HUES6 (cell line): ENCODE data around the gene AMBP.

Experiments
- H3K27ac ChIP-seq: 2 replicates; pipeline ENCODE4 v1.7.0; 2013; ENCODE audit warnings: low read depth, mild to moderate bottlenecking, low read length, inconsistent platforms
- H3K27me3 ChIP-seq: 2 replicates; pipeline ENCODE4 v1.6.1; 2013; ENCODE audit warnings: low read length; ENCODE audit not compliant: control insufficient read depth, insufficient read depth
- H3K36me3 ChIP-seq: 2 replicates; pipeline ENCODE4 v1.6.1; 2013; ENCODE audit warnings: low read length; ENCODE audit not compliant: control insufficient read depth, insufficient read depth
- H3K4me1 ChIP-seq: 2 replicates; pipeline ENCODE4 v1.6.1; 2013; ENCODE audit warnings: low read length; ENCODE audit not compliant: control insufficient read depth, insufficient read depth
- H3K4me3 ChIP-seq: 2 replicates; pipeline ENCODE4 v1.5.1; 2013; ENCODE audit warnings: low read depth, low read length
- H3K9ac ChIP-seq: one replicate; pipeline ENCODE4 v1.6.1; 2013; ENCODE audit warnings: mild to moderate bottlenecking, low read length
- H3K9me3 ChIP-seq: 2 replicates; pipeline ENCODE4 v1.6.1; 2013; ENCODE audit warnings: low read depth, low read length; ENCODE audit not compliant: control insufficient read depth, insufficient read depth

The AMBP gene

DNA sequence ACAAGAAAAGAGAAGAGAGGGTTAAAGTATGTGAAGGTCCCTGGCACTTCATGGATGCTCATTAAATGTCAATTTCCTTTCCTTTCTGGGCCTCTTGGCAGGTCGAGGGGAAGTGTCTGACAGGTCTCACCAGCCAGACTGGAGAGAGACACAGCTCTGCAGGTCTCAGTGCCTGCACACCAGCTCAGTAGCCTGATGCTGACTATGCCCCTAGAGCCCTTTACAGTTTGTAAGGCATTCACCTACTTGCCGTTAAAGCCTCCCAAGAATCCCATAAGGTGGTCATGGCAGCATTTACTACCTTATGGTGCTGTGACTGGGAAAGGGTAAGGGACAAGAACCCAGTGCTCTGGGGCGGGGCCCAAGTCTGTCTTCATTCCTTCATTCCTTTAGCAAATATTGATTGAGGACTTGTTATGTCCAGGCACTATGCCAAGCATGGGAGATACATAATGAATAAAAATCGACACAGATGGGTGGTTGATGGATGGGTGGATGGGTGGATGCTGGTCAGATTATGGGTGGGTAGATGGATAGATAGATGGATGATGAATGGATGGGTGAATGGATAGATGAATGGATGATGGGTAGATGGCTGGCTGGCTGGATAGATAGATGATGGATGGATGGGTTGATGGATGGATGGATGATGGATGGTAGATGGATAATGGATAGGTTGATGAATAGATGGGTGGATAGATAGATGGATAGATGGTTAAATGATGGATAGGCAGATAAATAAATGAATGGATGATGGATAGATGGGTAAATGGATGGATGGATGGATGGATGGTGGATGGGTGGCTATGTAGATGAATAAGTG is 42.3 kb upstream of the AMBP start:
- 0 out of 2 replicates have a peak, but pooled peaks cover 2% of the 10 kb centered on the region for H3K27me3 ChIP-seq
- no peaks in the 10 kb centered on the region for H3K36me3 ChIP-seq
- peaks cover 19% of the 10 kb centered on the region; the same call in 1 of the 2 replicates for H3K4me1 ChIP-seq
- no peak overlapping the region for H3K9ac ChIP-seq
- H3K4me3 ChIP-seq, result no peak overlapping the region
- H3K27ac ChIP-seq, result no peak overlapping the region
- no peaks in the 10 kb centered on the region for H3K9me3 ChIP-seq

DNA sequence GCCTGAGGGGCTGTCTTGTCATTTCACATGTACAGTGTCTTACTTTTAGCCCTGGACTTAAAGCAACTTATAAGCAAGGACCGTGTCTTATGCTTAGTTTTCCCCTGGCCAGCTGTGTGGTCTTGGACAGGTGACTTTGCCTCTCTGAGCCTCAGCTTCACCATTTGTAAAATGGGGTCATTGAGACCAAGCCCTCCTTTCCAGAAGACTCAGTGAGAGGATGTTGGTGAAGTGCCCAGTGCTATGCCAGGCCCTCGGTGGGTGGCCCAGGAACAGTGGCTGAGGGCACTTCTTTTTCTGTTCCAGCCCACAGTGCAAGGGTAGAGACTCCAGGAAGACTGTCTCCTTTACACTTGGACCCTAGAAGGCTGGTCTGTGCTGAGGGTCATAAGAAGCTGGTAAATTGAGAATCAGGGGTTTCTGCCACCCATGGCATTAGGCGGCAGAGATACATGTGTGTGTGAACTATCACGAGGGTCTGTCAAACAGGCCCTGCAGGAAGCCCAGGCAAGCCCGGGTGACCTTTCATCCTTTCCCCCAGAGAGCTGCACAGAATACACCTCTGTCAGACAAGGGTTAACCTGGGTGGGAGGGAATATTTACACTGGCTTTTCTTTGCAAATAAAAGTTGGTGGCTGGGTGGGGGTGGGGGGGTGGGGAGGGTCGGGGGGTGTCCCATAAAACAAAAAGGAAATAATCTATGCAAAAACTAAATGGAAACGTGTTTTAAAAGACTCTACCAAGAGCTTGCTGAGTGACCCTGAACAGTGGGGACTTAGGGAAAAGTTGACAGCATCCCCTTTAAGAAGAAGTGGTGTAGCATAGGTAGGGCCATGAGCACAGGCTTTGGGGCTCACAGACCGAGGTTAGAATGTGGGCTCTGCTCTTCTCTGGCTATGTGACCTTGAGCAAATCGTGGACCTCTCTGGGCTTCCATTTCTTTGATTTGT is 41.4 kb upstream of the AMBP start:
- H3K9ac ChIP-seq, result no peak overlapping the region
- peaks cover 15% of the 10 kb centered on the region; the same call in 1 of the 2 replicates for H3K4me1 ChIP-seq
- H3K27me3 ChIP-seq, result 0 out of 2 replicates have a peak, but pooled peaks cover 4% of the 10 kb centered on the region
- H3K4me3 ChIP-seq, result no peak overlapping the region
- no peaks in the 10 kb centered on the region for H3K36me3 ChIP-seq
- H3K27ac ChIP-seq, result no peak overlapping the region
- H3K9me3 ChIP-seq, result no peaks in the 10 kb centered on the region

DNA sequence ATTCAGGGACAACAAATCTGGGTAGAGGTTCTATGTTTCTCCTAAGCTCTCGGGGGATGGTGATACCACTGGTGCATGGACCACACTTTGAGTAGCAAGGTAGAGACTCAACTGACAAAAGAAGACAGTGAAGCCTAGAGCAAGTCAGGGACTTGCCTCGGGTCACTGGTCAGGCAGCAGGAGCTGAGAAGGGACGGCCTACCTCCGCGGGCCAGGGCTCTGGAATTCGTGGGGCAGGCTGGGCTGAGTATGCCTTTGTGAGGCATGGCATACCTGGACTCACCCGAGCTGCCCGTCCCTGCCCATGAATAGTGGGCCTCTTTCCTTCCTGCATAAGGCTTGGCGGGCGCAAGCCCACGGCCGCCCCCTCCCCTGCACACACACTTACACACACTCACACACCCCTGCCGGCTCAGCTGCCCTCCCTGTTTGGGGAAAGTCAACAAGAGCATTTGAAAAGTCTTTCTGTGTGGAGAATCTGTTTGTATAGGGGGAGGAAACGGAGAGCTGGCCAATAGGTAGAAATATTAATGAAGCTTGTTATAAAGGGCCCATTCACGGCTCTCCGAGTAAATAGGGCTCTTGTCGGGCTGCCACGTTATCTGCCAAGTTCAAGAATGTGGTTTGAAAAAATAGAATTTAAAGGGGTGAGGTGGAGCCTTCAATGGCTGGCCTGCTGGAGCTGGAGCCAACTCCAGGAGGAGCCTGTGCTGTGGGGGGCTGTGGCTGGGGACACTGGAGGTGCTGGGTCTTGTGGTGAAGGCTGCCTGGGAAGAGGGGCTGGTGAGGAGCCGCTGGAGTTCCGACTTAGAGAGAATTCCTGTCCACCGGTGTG is 40.1 kb upstream of the AMBP start:
- Histone ChIP-seq H3K36me3 (no peaks in the 10 kb centered on the region), H3K27ac (no peak overlapping the region), H3K9me3 (no peaks in the 10 kb centered on the region), H3K9ac (no peak overlapping the region), H3K27me3 (peaks cover 12% of the 10 kb centered on the region), H3K4me3 (no peak overlapping the region), H3K4me1 (peaks cover 15% of the 10 kb centered on the region; the same call in 1 of the 2 replicates)

DNA sequence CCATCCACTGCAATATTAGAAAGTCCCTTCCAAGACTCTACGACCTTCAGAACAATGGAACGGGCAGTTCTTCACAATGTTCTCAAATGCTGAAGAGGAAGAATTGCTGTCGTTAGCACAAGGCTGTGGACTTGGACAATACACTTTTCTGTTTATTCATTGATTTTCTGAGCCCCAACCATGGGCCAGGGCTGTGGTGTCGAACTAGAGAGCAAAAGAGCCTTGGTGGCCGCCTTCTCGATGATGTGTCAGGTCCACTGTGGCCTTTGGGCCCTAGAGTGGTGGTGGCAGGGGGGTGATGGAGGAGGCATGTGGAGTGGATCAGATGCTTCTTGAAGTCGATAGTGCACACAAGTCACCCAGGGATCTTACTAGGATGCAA is 39.5 kb upstream of the AMBP start:
- Histone ChIP-seq H3K9me3 (no peaks in the 10 kb centered on the region), H3K36me3 (no peaks in the 10 kb centered on the region), H3K27me3 (peaks cover 18% of the 10 kb centered on the region), H3K9ac (no peak overlapping the region), H3K4me3 (no peak overlapping the region), H3K27ac (no peak overlapping the region), H3K4me1 (peaks cover 15% of the 10 kb centered on the region; the same call in 1 of the 2 replicates)

DNA sequence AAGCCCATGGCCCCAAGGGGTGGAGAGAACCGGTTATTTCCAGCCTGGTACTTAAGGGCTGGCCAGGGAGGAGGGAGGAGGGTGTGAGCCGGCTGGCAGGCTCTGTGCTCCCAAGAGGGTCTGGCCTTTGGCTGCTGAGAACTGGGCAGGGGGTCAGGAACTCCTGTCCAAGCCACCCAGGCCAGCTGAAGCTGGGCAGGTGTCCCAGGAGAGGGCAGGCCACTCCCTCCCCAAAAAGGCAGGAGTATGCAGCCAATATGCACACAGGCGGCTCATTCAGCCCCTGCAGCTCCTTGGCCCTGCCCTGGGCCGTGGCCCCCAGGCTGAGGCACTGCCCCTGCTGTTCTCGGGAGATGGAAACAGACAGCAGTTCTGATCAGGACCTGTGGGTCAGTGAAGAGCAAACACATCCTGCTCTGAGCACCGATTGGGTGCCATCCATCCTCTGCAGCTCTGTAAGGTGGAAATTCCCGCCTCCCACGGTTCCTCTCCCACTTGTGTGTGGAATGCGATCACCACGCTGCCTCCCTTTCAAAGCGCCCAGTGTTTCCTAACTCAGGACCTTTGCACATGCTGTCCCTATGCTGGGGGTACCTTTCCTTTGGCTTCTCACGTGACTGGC is 38.1 kb upstream of the AMBP start:
- H3K9me3 ChIP-seq, result no peaks in the 10 kb centered on the region
- H3K9ac ChIP-seq, result no peak overlapping the region
- H3K27me3 ChIP-seq, result peaks cover 19% of the 10 kb centered on the region
- H3K4me1 ChIP-seq, result peaks cover 15% of the 10 kb centered on the region; the same call in 1 of the 2 replicates
- H3K36me3 ChIP-seq, result no peaks in the 10 kb centered on the region
- no peak overlapping the region for H3K27ac ChIP-seq
- no peak overlapping the region for H3K4me3 ChIP-seq

DNA sequence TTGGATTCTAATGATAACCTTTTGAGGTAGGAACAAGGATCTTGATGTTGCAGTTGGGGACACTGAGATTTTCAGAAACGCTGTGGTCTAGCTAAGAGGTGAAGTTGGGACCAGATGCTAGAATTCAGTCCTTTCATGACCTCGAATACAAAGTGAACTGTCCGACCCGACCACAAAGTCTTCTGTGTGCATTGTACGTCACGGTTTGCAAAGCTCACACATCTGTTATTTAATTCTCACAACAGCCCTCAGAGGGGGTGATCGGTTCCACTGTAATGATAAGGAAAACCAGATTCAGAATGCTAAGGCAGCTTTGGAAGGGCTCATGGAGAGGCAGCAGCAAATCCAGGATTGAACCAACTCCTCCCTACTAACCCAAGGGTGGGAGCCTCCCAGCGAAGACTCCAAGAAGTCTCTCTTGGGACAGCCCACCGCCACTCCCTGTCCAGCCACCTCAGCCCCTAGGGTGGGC is 37.6 kb upstream of the AMBP start:
- no peaks in the 10 kb centered on the region for H3K9me3 ChIP-seq
- no peak overlapping the region for H3K9ac ChIP-seq
- no peaks in the 10 kb centered on the region for H3K36me3 ChIP-seq
- H3K4me3 ChIP-seq, result no peak overlapping the region
- no peak overlapping the region for H3K27ac ChIP-seq
- H3K27me3 ChIP-seq, result peaks cover 21% of the 10 kb centered on the region
- peaks cover 15% of the 10 kb centered on the region; the same call in 1 of the 2 replicates for H3K4me1 ChIP-seq

DNA sequence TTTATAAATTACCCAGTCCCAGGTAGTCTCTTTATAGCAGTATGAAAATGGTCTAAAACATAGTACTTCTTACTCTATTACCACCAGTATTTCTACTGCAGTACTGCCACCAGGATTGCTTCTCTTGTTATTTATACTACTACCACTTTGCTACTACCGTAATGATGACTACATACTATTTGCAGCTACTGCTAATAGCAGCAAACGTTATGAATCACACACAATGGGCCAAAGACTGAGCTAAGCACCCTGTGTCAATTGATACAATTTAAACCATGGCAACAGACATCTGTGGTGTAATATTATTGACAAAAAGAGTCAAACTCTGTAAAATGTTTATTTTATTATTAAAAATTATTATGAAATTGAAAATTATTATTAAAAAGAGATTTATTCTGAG is 36.3 kb upstream of the AMBP start:
- peaks cover 15% of the 10 kb centered on the region; the same call in 1 of the 2 replicates for H3K4me1 ChIP-seq
- no peaks in the 10 kb centered on the region for H3K9me3 ChIP-seq
- no peak overlapping the region for H3K9ac ChIP-seq
- no peak overlapping the region for H3K27ac ChIP-seq
- no peaks in the 10 kb centered on the region for H3K36me3 ChIP-seq
- H3K27me3 ChIP-seq, result peaks cover 24% of the 10 kb centered on the region
- H3K4me3 ChIP-seq, result no peak overlapping the region

DNA sequence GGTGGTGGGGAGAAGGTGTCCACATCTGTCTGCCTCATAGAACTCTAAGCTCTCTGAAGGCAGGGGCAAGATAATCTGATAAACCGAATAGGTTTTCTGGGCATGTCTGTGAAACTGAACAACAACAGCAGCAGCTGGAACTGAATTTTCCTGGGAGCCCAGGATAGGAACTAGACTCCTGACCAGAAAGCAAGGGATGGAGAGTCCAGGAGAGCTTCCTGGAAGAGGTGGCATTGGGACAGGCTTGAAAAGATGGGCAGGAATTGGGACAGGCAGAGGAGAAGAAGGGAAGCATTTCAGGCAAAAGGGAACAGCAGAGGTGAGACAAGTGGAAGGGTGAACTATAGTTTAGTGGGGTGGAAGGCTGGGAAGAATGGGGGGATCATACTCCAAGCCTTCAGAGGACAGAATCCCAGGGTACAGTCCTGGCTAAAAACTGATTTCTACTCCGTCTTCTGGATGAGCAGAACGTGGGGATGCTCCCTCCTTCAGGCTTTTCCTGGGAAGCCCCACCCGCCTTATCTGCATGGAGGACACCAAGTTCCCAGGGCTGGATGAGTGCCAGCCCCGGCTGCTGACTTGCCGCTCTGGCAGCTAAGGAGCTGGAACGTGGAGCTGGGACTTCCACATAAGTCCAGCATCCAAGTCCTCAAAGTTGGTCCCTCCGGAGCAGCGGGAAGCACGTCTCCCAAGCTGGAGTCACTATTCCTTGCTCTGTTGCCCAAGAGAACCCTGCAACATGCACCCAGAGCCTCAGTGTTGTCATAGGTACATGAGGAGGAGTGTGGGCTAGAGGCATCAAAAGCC is 34.9 kb upstream of the AMBP start:
- no peak overlapping the region for H3K27ac ChIP-seq
- no peak overlapping the region for H3K4me3 ChIP-seq
- no peaks in the 10 kb centered on the region for H3K36me3 ChIP-seq
- no peak overlapping the region for H3K9ac ChIP-seq
- no peaks in the 10 kb centered on the region for H3K9me3 ChIP-seq
- peaks cover 18% of the 10 kb centered on the region for H3K4me1 ChIP-seq
- peaks cover 37% of the 10 kb centered on the region for H3K27me3 ChIP-seq

DNA sequence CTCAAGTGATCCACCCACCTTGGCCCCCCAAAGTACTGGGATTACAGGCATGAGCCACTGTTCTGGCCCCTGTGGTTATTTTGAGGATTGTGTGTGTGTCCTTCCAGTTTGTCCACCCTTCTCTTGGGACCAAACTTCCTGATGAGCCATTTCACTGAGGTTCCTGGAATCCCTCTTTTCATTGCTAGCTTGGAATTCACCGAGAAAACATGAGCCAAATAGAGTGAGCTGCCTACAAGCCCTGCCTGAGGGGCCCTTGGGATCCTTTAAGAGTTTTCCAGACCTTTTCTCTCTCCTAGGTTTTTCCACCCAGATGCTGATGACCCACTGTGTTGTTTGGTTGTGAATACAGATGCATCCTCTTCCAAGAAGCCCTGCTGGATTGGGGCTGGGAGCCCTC is 34.2 kb upstream of the AMBP start:
- H3K36me3 ChIP-seq, result no peaks in the 10 kb centered on the region
- peaks cover 37% of the 10 kb centered on the region for H3K27me3 ChIP-seq
- H3K9ac ChIP-seq, result no peak overlapping the region
- H3K27ac ChIP-seq, result no peak overlapping the region
- H3K4me1 ChIP-seq, result peaks cover 16% of the 10 kb centered on the region
- H3K9me3 ChIP-seq, result no peaks in the 10 kb centered on the region
- H3K4me3 ChIP-seq, result no peak overlapping the region
